Stimulated activated CD4-positive, alpha-beta T cell treated with anti-CD3 and anti-CD28 coated beads, TNF-alpha, amount 100 ng/mL, for 4 hours (primary cell): ENCODE data around the gene MBTPS2.

Experiments
- DNase-seq, 3 experiments: peaks; one replicate each; pipeline ENCODE4 v3.0.0-alpha.2; 2020; ENCODE audit warnings: low read depth in 3 of 3

The MBTPS2 gene

GRCh38 chrX:21934414-21934813, 95.0 kb downstream of the MBTPS2 start:
- DNase-seq = no peak
